BJ (cell line): ENCODE results near the gene DESI2. TPM values are rescaled to one million over a fixed set of nuclear protein-coding genes. Genes with fewer than 3 reads are reported as not detected.
A peak's percentile ranks its signal among the peaks of the same experiment; 100 is the strongest.

Source experiments
- CTCF ChIA-PET: fragments of 350-600 bp; formaldehyde crosslinking; extraction: SDS; loops from one replicate; lab custom pipeline; 2021; ENCODE audit warnings: antibody characterized with exemption, inconsistent platforms; lab: Yijun Ruan, JAX
- POLR2A ChIA-PET: fragments of 300-600 bp; sonication (Branson Sonifier 250); formaldehyde crosslinking; extraction: SDS; loops from one replicate; lab custom pipeline; 2021; ENCODE audit warnings: antibody characterized with exemption; lab: Charles Lee
- DNase-seq: peaks from one replicate; pipeline ENCODE4 v3.0.0-alpha.2; 2011; ENCODE audit warnings: low read depth
- H3K27me3 ChIP-seq: 2 replicates; pipeline ENCODE4 v1.6.0; 2011; ENCODE audit warnings: low read length; ENCODE audit not compliant: control insufficient read depth, insufficient read depth
- H3K36me3 ChIP-seq: 2 replicates; pipeline ENCODE4 v1.5.1; 2011; ENCODE audit warnings: low read length; ENCODE audit not compliant: control insufficient read depth, insufficient read depth
- H3K4me3 ChIP-seq: 2 replicates; pipeline ENCODE4 v1.5.1; 2011; ENCODE audit warnings: low read depth, mild to moderate bottlenecking, control low read depth, low read length
- polyA minus RNA-seq: library from RNA; depleted of rRNA, polyadenylated mRNA; stranded (reverse); fragments of >200 nt; gene quantifications from 2 replicates; pipeline ENCODE4 v1.2.3, GENCODE V29; 2011; rRNA and poly(A)+ RNA removed
- polyA plus RNA-seq: library from polyadenylated mRNA; depleted of rRNA; stranded (reverse); fragments of >200 nt; gene quantifications from 2 replicates; pipeline ENCODE4 v1.2.3, GENCODE V29; 2011; rRNA removed
- TF ChIP-seq, protein P1 (sequence below): IDR thresholded peaks from 2 replicates; pipeline ENCODE4 v1.5.1; 2011; ENCODE audit warnings: low read depth, mild to moderate bottlenecking, control low read depth, inconsistent platforms, low read length, moderate library complexity; ENCODE audit not compliant: insufficient read depth

Gene DESI2
- 31.1 and 44.7 TPM in 2 replicates for polyA plus RNA-seq
- 22.6 and 27.6 TPM in 2 replicates for polyA minus RNA-seq

DNA sequence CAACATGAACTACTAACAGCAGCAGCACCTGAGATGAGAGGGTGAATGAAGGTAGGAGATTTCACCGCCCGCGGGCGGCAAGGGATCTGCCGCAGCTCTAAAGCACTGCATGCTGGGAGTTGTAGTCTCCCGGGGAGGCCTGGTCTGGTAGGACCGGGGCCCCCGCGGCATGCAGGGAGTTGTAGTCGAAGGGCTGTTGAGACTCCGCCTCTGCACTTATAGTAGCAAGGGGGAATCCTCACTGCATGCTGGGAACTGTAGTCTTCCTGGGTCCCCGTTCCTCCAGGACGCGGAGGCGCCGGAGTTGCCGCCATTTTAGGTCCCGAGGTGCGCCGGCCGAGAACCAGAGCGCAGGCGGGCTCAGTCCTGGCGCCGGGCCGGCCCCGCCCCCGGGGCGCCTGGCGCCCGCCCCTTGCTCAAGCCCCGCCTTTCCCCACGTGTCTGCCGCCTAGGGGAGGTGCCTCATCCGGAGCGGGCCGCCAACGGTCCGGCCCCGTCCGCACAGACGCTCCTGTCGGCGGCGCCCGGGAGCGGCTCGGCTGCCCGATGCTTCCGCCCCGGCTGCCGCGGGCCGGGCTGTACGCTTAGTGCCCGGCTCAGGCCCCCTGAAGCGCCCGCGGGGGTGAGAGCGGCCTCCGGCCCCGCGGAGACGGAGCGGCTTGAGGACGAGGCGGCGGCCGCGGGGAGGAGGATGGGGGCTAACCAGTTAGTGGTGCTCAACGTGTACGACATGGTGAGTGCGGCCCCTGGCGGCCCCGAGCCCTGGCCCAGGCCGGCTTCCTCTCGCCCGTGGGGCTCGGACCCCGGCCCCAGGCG is at the start of gene DESI2:
TSS of gene DESI2 (plus strand) at position 504 of the 816 bp plus-strand sequence. CDS start at position 692, 188 bp downstream.
- peak; percentile 98 for DNase-seq
- ChIA-PET POLR2A (interaction anchor here (0.6 kb wide), 1 partner anchor 42 kb away, joined by 3 read pairs; no protein-coding TSS in a partner anchor), CTCF (interaction anchor here (1.0 to 1.2 kb wide), 3 partner anchors 13 to 145 kb away, joined by 3 to 4 read pairs (median 4); no protein-coding TSS in a partner anchor)
- H3K36me3 ChIP-seq, result no peaks in the 10 kb centered on the region
- TF ChIP-seq, protein P1, sequence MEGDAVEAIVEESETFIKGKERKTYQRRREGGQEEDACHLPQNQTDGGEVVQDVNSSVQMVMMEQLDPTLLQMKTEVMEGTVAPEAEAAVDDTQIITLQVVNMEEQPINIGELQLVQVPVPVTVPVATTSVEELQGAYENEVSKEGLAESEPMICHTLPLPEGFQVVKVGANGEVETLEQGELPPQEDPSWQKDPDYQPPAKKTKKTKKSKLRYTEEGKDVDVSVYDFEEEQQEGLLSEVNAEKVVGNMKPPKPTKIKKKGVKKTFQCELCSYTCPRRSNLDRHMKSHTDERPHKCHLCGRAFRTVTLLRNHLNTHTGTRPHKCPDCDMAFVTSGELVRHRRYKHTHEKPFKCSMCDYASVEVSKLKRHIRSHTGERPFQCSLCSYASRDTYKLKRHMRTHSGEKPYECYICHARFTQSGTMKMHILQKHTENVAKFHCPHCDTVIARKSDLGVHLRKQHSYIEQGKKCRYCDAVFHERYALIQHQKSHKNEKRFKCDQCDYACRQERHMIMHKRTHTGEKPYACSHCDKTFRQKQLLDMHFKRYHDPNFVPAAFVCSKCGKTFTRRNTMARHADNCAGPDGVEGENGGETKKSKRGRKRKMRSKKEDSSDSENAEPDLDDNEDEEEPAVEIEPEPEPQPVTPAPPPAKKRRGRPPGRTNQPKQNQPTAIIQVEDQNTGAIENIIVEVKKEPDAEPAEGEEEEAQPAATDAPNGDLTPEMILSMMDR, result peak; percentile 46
- H3K4me3 ChIP-seq, result peak within 1 kb of the TSS; percentile 64
- H3K27me3 ChIP-seq, result no peaks in the 10 kb centered on the region

DNA sequence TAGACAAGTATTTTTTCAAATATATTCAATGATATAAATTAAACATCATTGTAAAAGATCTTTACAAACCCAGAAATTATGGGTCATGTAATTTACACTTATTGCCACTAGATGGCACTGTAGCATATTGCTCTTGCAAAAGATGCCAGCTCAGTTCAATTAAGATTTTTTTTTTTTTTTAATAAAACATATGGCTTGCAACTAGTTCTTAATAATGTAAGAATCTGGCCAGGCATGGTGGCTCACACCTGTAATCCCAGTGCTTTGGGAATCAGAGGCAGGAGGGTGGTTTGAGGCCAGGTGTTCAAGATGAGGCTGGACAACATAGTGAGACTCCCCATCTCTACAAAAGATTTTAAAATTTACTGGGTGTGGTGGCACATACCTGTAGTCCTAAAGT is 49.4 kb upstream of the DESI2 start:
- Histone ChIP-seq H3K27me3 (no peaks in the 10 kb centered on the region), H3K36me3 (no peaks in the 10 kb centered on the region), H3K4me3 (no peak overlapping the region)
- TF ChIP-seq, protein P1, result peak; percentile 61
- ChIA-PET POLR2A (no interaction called here), CTCF (interaction anchor here (0.6 to 3.4 kb wide), 17 partner anchors 8 to 1998 kb away, joined by 3 to 94 read pairs (median 4); partner anchors contain the start of gene COX20)
- no peak for DNase-seq

DNA sequence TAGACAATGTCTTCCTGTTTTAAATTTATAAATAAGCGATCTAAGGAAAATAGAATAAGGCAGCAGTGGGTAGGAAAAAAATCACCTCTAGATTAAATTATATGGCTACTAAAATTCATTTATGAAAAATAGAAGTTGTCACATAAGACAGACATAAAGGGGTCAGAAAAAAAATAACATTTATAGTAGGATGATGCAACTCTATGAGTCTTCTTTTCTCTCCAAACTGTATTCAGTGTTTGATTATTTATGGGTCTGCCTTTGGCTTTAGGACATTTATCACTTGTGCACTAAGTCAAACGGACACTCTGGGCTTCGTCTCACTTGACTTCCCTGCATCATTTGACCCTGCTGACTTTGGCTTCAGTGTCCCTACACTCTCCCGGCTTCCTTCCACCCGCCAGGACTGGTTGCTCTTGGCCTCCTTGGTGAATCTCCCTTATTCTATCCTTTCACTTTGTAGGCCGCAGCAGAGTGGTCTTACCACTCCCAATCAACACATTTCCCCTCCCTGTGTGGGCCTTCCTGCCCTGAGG is 47.0 kb upstream of the DESI2 start:
- Histone ChIP-seq H3K36me3 (no peaks in the 10 kb centered on the region), H3K27me3 (no peaks in the 10 kb centered on the region), H3K4me3 (no peak overlapping the region)
- TF ChIP-seq, protein P1, result no peak
- CTCF ChIA-PET, result interaction anchor here (0.7 to 3.4 kb wide), 5 partner anchors 10 to 196 kb away, joined by 3 to 94 read pairs (median 3); no protein-coding TSS in a partner anchor
- POLR2A ChIA-PET, result no interaction called here
- no peak for DNase-seq

DNA sequence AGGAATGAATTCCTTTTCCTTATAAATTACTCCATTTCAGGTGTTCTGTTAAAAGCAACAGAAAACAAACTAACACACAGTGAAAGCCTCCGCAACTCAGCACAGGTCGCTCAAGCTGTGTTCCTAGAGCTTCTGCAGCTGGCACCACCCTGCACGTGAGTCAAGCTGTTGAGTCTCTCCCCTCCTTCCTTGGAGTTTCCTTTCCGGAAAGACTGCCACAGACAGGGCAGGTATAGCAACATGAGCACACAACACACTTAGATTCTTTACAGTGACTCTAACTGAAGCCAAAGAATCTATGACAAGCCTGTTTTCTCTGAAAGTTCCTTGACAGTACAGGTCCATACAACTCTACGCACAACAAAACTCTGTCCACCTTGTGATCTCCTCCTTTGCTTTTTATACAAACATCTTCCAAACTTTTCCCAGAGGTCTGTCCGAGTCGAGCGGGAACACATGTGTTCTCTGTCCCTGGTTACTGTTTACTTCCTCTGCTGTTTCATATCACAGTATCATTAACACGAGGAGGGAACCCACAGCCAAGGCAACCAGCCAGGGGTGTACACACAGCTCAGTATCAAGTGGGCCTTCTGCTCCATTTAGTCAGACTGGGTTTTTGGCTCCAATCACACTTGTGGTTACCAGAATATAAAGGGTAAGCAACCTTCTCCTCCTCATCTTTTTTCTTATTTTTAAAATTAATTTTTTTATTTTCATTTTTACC is 38.7 kb upstream of the DESI2 start:
- no peaks in the 10 kb centered on the region for H3K36me3 ChIP-seq
- TF ChIP-seq, protein P1, result no peak
- no peak for DNase-seq
- POLR2A ChIA-PET, result no interaction called here
- H3K27me3 ChIP-seq, result no peaks in the 10 kb centered on the region
- no peak overlapping the region for H3K4me3 ChIP-seq
- CTCF ChIA-PET, result interaction anchor here (0.8 to 1.1 kb wide), 2 partner anchors 20 to 182 kb away, joined by 3 read pairs; no protein-coding TSS in a partner anchor
